ENCODE data around the gene BANP.

The BANP gene

DNA sequence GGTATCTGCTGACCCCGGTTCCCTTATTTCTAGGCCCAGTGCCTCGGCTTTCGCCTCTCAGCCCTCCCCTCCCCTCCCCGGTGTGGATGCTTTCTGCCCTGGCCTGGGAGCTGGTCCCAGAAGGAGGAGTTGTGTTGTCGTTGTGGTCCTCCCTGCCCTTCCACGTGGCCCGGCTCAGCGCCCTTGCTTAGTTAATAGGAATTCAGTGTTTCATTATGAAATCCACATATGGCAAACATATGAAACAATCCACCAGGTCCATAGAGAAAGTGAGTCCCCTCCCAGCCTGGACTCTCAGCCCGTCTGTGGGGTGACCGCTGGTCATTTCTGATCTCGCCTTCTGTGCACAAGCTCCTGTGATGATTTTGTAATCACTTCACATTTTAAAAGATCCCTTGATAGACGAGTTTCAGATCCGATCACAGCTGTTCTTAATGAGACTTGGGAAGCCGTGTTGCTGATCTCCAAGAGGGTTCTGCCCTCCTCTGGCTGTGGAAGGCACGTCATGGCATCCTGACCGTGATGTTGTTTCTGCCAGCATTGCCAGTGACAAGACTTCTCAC lies 112.1 kb downstream of the BANP start:
- Histone ChIP-seq H3K4me1 (ENCODE audit: control insufficient read depth, insufficient read depth, low read length, unreplicated experiment) (peaks cover 30% of the 10 kb centered on the region), H3K36me3 (ENCODE audit: insufficient read depth, low read length) (no peaks in the 10 kb centered on the region), H3K27ac (ENCODE audit: low read depth, low read length) (peak overlapping the region; percentile 4; the same call in 1 of the 2 replicates), H3K4me3 (ENCODE audit: low read depth, low read length) (peak overlapping the region; percentile 30; the same call in 1 of the 2 replicates), H3K27me3 (ENCODE audit: insufficient read depth, low read length) (no peaks in the 10 kb centered on the region), H3K79me2 (ENCODE audit: control insufficient read depth, insufficient read depth, low read length, unreplicated experiment) (no peaks in the 10 kb centered on the region), H2AFZ (ENCODE audit: low read length, unreplicated experiment) (peak overlapping the region; percentile 23)

DNA sequence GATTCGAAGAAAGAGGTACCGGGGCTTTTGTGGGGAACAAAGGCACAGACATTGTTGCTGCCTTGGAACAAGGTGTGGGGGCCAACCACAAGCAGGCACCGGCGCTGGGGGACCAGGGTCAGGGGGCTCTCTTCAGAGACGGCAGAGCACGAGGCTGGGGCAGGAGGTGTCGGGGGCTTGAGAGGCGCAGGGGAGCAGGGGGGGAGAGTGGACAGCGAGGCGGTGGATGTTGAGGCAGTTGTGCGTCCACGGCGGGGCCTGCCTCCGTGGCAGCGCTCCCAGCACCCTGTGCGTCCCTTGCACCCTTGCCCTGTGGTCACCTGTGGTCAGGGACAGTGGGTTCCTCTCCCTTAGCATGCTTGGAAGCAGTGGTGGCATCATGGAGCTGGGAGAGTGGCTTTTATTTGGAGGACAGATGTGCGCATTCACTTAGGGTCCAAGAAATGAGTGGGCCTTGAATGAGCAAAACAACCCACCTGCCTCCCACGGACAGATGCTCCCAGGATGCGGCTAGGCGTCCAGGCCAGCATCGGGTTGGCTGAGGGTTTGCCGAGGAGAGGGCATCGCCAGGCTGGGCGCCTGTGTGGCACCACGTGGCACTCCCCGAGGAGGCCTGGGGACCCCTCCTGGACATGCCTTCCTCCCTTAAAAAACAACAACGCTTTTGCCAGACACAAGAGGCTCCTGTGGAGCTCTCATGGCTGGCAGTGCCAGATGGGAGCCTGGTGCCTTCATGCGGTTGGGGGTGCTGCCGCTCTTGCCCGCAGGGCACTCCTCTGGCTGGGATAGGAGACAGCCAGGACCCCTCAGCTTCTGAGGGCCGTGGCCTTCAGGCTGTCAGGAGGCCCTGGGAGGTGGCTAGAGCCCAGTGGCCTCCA lies 113.0 kb downstream of the BANP start:
- Histone ChIP-seq H2AFZ (ENCODE audit: low read length, unreplicated experiment) (no peak overlapping the region), H3K36me3 (ENCODE audit: insufficient read depth, low read length) (no peaks in the 10 kb centered on the region), H3K27me3 (ENCODE audit: insufficient read depth, low read length) (no peaks in the 10 kb centered on the region), H3K4me3 (ENCODE audit: low read depth, low read length) (no peak overlapping the region), H3K27ac (ENCODE audit: low read depth, low read length) (no peak overlapping the region), H3K79me2 (ENCODE audit: control insufficient read depth, insufficient read depth, low read length, unreplicated experiment) (no peaks in the 10 kb centered on the region), H3K4me1 (ENCODE audit: control insufficient read depth, insufficient read depth, low read length, unreplicated experiment) (peaks cover 30% of the 10 kb centered on the region)

DNA sequence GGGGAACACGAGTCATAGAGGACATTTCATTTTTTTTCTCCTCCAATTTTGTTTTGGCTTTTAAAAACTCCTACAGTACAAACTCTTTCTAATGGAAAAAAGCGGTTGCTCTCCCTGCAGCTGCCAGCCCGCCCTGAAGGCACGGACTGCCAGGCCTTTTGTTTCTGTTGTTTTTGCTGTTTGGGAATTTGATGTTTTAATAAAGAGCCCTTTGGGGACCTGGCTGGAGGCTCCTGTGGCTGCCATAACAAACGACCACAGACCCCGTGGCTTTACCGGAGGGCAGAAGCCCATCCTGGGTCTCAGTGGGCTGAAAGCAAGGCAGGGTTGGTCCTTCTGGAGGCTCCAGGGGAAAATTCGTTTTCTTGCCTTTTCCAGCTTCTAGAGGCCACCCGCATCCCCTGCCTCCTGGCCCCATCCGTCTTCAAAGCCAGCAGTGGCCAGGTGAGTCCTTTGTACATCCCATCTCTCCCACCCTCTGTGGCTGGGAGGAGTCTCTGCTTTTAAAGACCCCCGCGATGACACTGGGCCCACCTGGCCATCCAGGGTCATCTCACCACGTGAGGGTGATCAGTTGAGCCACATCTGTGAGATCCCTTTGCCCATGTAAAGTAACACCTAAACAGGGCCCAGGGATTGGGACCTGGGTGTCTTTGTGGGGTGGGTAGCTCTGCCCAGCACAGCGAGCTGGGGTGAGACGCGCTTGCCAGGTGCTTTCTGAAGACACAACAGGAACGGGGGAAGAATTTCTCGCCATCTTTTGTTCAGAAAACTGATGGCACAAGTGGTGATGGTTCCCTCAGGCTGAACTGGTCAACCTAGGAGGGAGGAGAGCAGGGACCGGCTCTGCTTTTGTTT lies 113.9 kb downstream of the BANP start:
- Histone ChIP-seq H3K4me1 (ENCODE audit: control insufficient read depth, insufficient read depth, low read length, unreplicated experiment) (peaks cover 30% of the 10 kb centered on the region), H3K27ac (ENCODE audit: low read depth, low read length) (no peak overlapping the region), H3K79me2 (ENCODE audit: control insufficient read depth, insufficient read depth, low read length, unreplicated experiment) (no peaks in the 10 kb centered on the region), H3K4me3 (ENCODE audit: low read depth, low read length) (no peak overlapping the region), H2AFZ (ENCODE audit: low read length, unreplicated experiment) (no peak overlapping the region), H3K27me3 (ENCODE audit: insufficient read depth, low read length) (no peaks in the 10 kb centered on the region), H3K36me3 (ENCODE audit: insufficient read depth, low read length) (no peaks in the 10 kb centered on the region)

DNA sequence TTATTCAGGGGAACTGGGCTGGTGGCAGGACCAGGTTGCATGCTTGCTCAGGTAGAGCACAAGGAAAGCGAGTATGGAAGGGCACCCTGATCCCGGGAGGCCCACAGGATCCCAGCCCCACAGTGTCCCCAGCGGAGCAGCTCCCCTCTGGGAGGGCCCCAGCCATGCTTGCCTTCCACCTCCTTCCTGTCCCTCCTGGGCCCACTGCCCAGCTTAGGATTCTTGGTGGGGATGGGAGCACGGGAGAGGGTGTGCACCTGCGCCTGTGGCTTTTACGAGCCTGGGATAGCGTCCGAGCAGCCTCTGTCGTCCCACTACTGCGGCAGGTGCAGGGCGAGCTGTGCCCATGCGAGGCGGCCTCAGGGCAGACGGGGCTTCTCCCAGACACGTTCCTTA lies 114.5 kb downstream of the BANP start:
- no peak overlapping the region for H3K27ac ChIP-seq (ENCODE audit: low read depth, low read length)
- H3K79me2 ChIP-seq (ENCODE audit: control insufficient read depth, insufficient read depth, low read length, unreplicated experiment) = no peaks in the 10 kb centered on the region
- peaks cover 30% of the 10 kb centered on the region for H3K4me1 ChIP-seq (ENCODE audit: control insufficient read depth, insufficient read depth, low read length, unreplicated experiment)
- H3K27me3 ChIP-seq (ENCODE audit: insufficient read depth, low read length) = no peaks in the 10 kb centered on the region
- no peak overlapping the region for H3K4me3 ChIP-seq (ENCODE audit: low read depth, low read length)
- no peaks in the 10 kb centered on the region for H3K36me3 ChIP-seq (ENCODE audit: insufficient read depth, low read length)
- H2AFZ ChIP-seq (ENCODE audit: low read length, unreplicated experiment) = no peak overlapping the region

DNA sequence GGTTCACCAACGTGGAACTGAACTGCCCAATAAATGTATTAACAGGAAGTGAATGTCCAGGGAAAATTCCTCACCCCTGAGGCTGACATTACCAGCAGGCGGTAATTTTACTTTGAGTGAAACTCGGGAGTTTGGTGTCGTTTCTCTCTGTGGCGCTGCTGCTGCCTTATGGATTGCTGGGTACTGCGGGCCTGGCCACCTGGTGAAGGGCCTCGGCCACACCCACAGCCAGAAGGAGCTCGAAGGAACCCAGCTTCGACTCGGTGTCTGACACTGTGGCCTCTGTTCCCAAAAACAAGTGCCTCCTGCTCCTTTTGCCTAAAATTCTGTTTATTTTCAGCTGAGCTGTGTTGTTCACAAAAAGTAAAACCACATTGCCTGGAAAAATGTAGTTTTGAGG lies 115.0 kb downstream of the BANP start:
- no peaks in the 10 kb centered on the region for H3K27me3 ChIP-seq (ENCODE audit: insufficient read depth, low read length)
- no peak overlapping the region for H3K4me3 ChIP-seq (ENCODE audit: low read depth, low read length)
- no peaks in the 10 kb centered on the region for H3K36me3 ChIP-seq (ENCODE audit: insufficient read depth, low read length)
- no peaks in the 10 kb centered on the region for H3K79me2 ChIP-seq (ENCODE audit: control insufficient read depth, insufficient read depth, low read length, unreplicated experiment)
- H3K27ac ChIP-seq (ENCODE audit: low read depth, low read length) = no peak overlapping the region
- H3K4me1 ChIP-seq (ENCODE audit: control insufficient read depth, insufficient read depth, low read length, unreplicated experiment) = peaks cover 30% of the 10 kb centered on the region
- H2AFZ ChIP-seq (ENCODE audit: low read length, unreplicated experiment) = no peak overlapping the region

DNA sequence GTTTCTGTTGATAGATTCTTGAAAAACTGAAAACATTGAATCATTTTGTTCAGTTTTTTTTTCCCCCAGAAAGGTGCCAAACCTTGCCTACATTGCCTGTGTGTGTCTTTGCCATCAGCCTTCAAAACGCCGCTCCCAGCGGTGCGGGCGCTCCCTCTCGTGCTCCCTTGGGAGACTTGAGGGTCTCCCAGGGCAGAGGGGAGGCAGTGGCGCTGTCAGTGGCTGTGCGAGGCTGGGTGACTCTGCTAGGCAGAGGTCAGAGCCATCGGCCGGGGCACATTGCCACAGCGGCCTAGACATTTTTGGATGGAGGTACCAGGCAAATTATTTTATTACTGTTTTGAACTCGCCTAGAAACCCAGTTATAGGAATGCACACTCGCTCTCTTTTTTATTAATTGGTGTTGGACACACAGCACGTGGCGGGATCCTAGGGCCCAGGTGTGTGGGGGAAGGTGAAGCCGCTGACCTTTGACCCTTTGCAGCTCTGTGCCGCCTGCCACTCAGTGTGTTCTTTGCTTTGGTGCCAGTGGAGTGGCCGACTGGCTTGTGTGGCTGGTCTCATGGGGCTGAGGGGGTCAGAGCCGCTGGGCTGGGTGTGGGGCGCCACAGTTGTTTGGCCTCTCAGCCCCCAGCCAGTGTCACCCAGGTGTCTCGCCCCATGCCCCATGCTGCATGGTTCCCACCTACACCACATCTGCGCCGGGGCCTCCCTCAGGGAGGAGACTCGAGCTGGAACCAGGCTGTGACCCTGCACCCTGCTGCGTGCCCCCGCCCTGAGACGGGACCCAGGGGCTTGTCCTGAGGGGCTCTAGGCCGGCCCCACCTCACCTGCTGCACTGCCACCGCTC lies 115.7 kb downstream of the BANP start:
- no peaks in the 10 kb centered on the region for H3K27me3 ChIP-seq (ENCODE audit: insufficient read depth, low read length)
- no peaks in the 10 kb centered on the region for H3K79me2 ChIP-seq (ENCODE audit: control insufficient read depth, insufficient read depth, low read length, unreplicated experiment)
- H3K36me3 ChIP-seq (ENCODE audit: insufficient read depth, low read length) = no peaks in the 10 kb centered on the region
- no peak overlapping the region for H3K27ac ChIP-seq (ENCODE audit: low read depth, low read length)
- peaks cover 30% of the 10 kb centered on the region for H3K4me1 ChIP-seq (ENCODE audit: control insufficient read depth, insufficient read depth, low read length, unreplicated experiment)
- no peak overlapping the region for H3K4me3 ChIP-seq (ENCODE audit: low read depth, low read length)
- no peak overlapping the region for H2AFZ ChIP-seq (ENCODE audit: low read length, unreplicated experiment)

DNA sequence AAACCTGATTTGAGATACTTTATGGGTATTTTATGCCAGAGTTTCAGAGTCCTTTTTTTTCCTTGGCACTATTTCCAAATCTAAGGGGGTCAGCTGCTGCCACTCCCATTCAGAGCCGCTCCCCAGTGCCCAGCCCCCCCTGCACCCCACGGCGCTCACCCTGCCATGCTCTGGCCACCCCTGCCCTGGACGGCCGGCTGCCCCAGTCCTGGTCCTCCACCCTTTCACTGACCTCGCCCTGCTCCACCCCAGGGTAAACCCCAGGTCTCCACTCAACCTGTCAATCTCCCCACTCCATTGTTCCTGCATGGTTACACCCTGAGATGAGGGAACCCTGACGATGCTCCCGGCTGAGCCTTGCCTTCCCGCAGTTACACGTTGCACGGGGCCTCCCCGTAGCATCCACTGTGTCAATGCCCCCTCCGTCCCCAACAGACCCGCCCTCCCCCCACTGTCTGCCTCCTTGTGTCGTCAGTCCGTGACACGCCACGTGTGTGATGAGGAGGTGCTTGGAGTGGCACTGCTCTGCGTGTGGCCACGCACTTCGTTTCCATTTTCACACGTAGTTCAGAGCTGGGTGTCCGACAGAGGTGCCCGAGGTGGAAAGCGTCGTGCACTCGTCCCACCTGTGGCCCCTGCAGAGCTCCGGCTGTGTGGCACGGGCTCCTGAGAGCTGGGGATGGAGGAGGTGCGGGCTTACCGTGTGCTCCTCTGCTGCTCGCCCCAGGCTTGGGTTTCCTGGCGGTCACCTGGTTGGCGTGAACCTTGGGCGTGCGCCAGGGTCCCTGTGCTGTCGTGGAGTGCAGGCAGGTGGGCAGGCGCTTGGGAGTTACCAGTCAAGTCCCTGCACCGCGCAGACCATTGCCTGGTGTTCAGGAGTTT lies 116.5 kb downstream of the BANP start:
- no peak overlapping the region for H3K4me3 ChIP-seq (ENCODE audit: low read depth, low read length)
- H3K27ac ChIP-seq (ENCODE audit: low read depth, low read length) = no peak overlapping the region
- H3K36me3 ChIP-seq (ENCODE audit: insufficient read depth, low read length) = no peaks in the 10 kb centered on the region

DNA sequence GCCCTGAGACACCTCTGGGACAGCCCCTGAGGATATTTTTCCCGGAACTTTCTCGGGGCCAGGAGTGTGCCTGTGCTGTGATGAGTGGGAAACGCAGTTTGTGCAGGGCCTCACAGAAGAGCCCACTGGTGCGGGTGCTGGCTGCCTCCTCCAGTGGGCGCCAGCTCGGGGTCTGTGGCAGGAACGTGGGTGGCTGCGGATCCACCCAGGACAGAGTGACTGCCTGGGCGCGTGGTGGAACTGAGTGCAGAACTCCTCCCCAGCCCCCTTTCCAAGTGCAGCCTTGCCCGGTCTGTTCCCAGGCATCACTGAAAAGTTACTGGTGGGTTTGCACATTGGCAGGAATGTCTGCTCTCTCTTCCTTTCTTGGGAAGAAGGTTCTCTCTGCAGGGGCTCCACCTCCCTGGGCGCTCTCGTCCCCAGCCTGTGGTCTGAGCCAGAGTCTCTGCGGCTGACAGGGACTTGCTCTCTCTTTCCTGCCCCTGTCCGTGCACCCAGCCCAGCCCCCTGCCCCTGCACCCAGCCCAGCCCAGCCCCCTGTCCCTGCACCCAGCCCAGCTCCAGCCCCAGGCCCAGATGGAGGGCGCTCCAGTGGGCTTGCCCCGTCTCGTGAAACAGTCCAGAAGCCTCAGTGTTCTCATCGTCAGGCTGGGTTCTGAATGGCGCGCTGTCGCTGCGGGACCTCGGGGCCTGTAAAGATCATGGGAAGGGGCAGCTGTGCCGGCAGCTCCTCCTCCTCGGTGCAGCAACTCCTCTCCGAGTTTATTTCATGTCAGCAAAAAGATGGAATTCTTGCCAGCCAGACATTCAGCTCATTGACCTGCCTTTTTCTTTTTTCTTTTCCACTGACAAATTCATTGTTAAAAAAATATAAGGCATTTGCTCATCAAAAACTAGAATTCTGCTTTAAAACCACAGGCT lies 117.5 kb downstream of the BANP start:
- Histone ChIP-seq H3K27me3 (ENCODE audit: insufficient read depth, low read length) (no peaks in the 10 kb centered on the region), H3K36me3 (ENCODE audit: insufficient read depth, low read length) (no peaks in the 10 kb centered on the region), H2AFZ (ENCODE audit: low read length, unreplicated experiment) (no peak overlapping the region), H3K27ac (ENCODE audit: low read depth, low read length) (no peak overlapping the region), H3K4me3 (ENCODE audit: low read depth, low read length) (no peak overlapping the region), H3K4me1 (ENCODE audit: control insufficient read depth, insufficient read depth, low read length, unreplicated experiment) (peaks cover 11% of the 10 kb centered on the region), H3K79me2 (ENCODE audit: control insufficient read depth, insufficient read depth, low read length, unreplicated experiment) (no peaks in the 10 kb centered on the region)

More for the DNA sequence above, 116.5 kb downstream of the BANP start:
- Histone ChIP-seq H3K27me3 (ENCODE audit: insufficient read depth, low read length) (no peaks in the 10 kb centered on the region), H3K4me1 (ENCODE audit: control insufficient read depth, insufficient read depth, low read length, unreplicated experiment) (peaks cover 21% of the 10 kb centered on the region), H2AFZ (ENCODE audit: low read length, unreplicated experiment) (no peak overlapping the region), H3K79me2 (ENCODE audit: control insufficient read depth, insufficient read depth, low read length, unreplicated experiment) (no peaks in the 10 kb centered on the region)
